ENCODE measurements around the gene RCE1.
"Not testable (repeated sequence)": the region's sequence is repeated elsewhere in the genome, so short reads cannot be mapped to it uniquely, and the experiment has no call there.

Gene RCE1, protein sequence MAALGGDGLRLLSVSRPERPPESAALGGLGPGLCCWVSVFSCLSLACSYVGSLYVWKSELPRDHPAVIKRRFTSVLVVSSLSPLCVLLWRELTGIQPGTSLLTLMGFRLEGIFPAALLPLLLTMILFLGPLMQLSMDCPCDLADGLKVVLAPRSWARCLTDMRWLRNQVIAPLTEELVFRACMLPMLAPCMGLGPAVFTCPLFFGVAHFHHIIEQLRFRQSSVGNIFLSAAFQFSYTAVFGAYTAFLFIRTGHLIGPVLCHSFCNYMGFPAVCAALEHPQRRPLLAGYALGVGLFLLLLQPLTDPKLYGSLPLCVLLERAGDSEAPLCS

DNA sequence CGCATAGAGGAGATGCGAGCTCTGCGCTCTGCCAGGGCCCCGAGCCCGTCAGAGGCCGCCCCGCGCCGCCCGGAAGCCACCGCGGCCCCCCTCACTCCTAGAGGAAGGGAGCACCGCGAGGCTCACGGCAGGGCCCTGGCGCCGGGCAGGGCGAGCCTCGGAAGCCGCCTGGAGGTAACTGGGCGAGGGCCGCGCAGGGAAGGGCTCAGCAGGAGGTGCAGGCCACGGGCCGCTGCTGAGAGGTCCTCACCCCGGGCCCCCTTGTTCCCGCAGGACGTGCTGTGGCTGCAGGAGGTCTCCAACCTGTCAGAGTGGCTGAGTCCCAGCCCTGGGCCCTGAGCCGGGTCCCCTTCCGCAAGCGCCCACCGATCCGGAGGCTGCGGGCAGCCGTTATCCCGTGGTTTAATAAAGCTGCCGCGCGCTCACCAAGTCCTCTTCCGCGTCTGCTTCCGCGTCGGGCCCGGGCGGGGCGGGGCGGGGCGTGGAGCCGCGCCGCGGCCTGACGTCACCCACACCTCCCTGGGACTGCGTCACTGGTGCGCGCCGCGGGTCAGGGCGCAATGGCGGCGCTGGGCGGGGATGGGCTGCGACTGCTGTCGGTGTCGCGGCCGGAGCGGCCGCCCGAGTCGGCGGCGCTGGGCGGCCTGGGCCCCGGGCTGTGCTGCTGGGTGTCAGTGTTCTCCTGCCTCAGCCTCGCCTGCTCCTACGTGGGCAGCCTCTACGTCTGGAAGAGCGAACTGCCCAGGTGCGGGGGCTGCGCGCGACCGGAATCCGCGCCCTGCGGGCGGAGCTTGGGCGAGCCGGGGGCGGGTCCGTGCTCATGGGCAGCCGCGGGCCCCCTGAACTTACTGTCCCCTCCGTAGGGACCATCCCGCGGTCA, at the start of gene RCE1:
RCE1 (plus strand) TSS at position 546 of the 880 bp plus-strand sequence; CDS start at position 561, 15 bp downstream.
- DNase-seq, result peak; percentile 75

DNA sequence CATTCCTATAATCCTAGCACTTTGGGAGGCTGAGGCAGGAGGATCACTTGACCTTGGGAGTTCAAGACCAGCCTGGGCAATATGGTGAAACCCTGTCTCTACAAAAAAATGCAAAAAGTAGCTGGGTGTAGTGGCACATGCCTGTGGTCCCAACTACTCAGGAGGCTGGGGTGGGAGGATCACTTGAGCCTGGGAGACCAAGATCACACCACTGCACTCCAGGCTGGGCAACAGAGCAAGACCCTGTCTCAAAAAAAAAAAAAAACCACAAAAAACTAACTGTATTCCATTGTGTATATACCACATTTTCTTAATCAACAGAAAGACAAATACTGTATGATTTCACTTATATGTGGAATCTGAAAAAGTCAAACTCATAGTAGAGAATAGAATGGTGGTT, 43.4 kb upstream of the RCE1 start:
- DNase-seq, result not testable (repeated sequence)

DNA sequence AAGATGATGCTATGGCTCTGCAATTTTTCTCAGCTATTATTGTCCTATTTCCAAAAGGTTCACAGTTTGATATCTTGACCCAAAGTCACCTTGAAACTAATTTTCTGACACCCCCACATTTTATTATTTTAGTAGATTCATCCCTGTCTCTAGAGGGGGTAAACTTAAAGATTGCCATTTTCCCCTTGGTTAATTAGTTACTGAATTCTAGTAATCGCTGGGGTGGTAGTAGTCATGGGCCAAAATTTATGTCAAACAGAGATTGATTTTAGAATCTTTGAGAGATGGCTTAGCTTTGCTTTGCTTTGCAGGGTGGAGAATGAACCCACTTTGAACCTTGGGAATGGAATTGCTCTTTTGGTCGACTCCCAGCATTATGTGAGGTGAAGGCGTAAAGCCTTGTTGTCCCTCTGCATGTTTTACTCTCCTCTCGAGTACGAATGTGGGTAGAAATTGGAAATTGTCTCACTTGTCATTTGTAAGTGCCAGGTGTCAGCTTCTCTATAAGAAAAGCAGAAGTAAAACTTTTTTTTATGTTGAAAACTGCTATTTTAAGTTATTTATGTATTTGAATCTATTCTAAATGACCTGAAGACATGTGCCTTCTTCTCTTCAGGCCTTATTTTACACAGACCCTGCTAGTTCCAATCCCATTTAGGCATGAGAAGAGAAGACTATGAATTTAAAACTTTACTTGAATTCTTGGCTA, 42.4 kb upstream of the RCE1 start:
- DNase-seq, result no peak

DNA sequence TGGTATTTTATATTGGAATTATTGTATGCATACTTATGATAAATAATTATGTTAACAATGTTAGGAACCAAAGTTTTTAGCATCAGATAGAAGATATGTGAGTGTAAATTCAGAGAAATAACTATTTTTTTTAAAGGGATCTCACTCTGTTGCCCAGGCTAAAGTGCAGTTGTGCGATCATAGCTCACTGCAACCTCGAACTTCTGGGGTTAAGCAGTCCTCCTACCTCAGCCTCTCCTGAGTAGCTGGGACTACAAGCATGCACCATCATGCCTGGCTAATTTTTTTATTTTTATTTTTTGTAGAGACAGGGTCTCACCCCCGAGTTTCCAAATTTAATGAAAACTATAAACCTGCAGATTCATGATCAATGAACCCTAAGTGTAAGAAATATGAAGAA, 33.6 kb upstream of the RCE1 start:
- DNase-seq, result no peak

DNA sequence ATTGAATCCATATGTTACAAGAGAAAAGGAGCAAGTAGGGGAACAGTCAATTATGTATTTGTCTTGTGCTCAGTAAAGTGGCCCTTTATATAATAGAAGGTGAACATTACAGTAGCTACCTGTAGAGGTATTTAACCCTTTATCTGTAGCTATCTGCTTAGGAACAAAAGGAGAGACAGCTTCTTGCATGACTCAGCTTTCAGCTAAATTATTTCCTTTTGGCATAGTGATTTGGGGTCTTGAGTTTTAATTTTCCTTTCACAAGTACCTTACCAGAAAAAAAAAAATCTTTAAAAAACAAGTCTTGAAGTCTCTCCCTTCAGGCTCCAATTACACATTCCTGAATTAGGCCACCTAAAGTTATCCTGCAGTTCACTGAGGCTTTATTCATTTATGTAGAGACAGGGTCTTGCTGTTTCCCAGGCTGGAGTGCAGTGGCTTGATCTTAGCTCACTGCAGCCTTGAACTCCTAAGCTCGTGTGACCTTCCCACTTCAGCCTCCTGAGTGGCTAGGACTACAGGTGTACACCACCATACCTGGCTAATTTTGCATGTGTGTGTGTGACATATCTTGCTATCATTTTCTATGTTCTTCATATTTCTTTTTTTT, 32.6 kb upstream of the RCE1 start:
- DNase-seq, result no peak

DNA sequence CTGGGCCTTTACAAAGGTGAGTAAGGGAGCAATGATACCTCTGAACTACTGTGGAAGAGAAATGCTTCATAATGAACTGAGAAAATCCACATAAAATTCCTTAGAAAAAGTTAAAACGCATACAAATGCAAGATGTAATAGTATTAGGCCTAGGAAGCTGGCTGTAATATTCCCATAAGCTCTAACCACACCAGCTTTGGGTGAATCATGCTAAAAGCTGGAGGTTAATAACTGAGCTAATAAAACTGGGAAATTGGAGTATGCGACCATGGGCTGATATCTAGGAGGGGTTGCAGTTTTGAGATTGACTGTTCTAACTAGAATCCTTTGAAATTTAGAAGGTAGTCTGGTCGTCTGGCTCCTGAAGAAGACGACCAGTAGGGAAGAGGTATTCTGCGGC, 28.6 kb upstream of the RCE1 start:
- no peak for DNase-seq

DNA sequence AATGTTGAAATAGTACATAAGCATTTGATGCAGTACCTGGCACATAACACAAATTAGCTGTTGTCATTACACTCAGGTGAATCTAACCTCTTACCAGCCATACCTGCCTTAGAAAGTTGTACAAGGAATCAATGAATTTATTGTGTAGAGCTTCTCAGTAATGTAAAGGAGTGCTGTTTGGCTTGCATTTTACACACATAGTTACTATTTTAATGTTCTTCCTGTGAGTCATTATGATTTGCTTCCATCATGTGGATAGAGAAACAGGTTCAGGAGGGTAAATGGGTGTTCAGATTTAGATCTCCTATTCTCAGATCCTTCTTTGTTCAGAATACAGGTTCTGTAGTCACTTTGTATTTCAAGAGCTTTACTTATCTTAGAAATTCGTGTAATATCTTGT, 27.6 kb upstream of the RCE1 start:
- DNase-seq, result no peak

DNA sequence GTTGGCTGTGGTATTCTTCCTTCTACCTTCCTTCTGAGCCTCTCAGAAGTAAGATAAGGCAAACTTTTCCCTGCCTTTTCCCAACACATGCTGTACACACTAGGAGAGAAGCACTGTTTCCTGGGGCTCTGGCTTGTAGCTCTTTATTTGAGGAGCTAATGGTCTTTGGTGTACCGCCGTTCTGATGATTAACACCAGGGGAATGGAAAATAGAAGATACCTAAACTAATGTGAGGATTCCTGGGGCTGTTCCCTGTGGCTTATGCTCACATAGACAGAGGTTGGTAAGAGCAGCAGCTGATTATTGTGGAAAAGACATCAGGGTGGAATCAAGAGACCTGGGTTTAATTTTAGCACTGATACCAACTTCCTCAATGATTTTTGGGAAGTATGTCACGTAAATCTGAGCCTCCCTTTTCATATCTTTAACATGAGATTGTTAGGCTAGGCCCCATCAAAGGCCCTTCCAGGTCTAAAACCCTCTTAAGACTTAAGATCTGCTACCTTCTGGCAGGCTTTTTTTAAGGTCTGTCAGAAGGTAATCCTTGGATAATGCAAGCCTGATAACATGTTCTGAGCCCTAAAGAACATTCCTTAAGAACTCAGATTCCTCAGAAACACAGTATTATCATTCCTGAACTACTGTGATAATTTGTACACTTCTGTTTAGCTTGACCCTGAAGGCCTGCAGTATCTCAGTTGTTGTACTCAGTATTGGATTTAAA, 24.8 kb upstream of the RCE1 start:
- DNase-seq, result no peak

DNA sequence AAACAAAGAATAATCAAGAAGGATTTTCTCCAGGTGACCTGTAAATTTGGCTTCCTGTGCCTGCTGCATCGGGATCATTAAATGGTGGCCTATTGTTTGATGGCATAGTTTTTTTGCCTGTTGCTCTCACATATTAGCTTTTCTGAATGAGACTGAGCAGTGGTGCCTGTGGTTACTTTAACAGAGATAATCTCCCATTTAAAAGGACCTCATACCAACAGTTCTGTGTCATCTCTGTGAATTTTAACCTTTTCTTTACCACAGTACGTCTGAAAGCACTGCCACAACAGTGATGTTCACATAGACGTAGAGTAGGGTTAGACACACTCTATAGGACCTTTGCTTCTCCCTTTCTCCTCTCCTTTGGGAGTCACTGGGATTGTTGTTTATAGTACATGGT, 22.9 kb upstream of the RCE1 start:
- DNase-seq, result no peak

DNA sequence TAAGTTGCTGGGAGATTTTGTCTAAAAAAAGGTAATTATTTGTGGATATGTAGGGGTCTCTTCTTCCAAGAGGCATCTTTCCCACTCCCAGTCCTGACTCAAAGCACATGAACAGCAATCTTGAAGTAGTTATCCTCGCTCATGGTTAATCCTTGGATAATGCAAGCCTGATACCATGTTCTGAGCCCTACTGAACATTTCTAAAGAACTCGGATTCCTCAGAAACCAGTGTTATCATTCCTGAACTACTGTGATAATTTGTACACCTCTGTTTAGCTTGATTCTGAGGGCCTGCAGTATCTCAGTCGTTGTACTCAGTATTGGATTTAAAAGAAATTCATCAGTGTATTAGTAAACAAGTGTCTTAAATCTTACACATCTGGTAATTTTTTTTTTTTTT, 22.3 kb upstream of the RCE1 start:
- no peak for DNase-seq

DNA sequence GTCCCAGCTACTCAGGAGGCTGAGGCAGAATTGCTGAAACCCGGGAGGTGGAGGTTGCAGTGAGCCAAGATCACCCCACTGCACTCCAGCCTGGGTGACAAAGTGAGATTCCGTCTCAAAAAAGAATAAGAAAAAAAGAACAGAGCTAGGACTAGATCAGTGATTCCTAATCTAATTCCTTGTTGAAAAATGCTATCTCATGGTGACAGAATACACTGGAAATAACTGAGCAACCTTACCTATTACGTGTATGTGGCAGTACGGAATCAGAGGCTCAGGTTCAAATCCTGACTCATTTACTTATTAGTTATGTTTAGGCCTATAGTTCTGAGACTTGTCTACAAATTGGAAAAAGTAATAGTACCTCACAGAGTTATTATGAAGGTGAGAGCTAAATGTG, 19.5 kb upstream of the RCE1 start:
- DNase-seq, result no peak

DNA sequence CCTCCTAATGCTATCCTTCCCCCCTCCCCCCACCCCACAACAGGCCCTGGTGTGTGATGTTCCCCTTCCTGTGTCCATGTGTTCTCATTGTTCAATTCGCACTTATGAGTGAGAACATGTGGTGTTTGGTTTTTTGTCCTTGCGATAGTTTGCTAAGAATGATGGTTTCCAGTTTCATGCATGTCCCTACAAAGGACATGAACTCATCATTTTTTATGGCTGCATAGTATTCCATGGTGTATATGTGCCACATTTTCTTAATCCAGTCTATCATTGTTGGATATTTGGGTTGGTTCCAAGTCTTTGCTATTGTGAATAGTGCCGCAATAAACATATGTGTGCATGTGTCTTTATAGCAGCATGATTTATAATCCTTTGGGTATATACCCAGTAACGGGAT, 18.7 kb upstream of the RCE1 start:
- not testable (repeated sequence) for DNase-seq

DNA sequence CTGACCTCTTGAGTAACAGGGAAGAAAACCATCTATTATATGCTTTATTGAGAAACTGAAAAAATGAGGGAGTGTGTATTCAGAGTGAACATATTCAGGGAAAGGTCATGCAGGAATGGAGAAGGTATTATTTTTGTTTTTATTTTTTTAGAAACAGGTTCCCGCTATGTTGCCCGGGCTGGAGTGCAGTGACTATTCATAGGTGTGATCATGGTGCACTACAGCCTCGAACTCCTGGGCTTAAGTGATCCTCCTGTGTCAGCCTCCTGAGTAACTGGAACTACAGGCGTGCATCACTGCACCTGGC, 8.7 kb upstream of the RCE1 start:
- DNase-seq, result no peak

DNA sequence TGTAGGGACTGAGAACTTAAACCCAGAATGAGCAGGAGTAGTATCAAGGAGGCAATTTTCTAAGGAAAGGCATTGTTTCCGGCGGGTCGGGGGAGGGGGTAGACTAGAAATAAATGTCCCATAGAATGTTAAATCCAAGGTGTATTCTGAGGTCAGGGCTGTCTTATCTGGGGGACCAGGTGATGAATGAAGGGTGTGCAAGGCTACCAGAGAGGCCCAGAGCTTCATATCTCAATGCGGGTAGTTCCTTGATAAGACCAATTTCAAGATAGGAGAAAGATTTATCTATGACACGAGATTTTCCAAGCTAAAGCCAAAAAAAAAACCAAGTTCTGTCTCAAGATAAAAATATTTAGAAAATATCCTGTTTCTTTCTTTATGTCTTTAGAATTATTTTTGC, 8.3 kb upstream of the RCE1 start:
- no peak for DNase-seq

DNA sequence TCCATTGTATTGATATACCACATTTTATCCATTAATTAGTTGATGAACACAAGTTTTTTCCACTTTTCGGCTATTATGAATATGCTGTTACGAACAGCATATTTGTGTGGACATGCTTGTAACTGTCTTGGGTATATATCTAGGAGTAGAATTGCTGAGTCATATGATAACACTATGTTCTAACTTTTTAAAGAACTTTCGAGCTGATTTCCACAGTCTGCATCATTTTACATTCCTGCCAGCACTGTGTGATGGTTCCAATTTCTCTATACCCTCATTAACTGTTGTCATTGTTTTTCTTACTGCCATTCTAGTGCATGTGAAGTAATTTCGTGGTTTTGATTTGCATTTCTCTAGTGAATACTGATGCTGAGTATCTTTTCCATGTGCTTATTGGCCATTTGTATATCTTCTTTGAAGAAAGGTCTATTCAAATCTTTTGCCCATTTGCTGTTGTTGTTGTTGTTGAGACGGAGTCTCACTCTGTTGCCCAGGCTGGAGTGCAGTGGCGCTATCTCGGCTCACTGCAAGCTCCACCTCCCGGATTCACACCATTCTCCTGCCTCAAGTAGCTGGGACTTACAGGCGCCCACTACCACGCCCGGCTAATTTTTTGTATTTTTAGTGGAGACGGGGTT, 7.4 kb upstream of the RCE1 start:
- DNase-seq, result no peak

DNA sequence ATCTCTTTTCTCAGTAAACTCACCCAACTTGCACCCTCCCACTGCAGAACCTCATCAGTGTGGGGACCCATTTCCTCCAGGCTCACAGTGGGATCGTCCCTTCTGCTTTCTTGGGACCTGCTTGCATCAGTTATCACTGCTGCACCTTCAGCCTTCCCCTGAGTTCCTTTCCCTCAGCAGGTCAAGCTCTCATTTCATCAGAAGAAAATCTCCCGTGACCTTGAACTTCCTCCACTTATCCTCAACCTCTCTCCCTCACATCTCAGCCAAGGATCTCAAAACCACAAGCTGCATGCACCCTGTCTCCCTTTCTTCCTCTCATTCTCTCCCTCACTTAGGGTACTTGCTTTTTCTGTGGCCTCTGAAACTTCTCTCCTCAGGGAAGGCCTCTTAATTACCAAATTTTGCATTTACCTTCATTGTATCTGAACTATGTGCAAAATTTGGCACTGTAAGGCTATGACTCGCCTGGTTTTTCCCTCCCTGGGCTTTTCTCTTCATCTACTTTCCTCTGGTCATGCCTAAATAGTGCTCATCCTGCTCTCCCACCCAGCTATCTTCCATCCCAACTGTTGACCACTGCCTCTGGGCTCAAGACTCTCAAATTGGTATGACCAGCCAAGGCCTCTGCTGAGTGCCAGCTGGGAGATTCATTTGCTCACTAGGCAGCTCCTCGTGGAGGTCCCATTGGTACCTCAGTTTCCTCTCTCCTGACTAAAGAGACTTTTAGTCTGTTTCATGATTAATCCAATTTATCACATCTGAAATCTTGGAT, 2.7 kb upstream of the RCE1 start:
- DNase-seq, result no peak

DNA sequence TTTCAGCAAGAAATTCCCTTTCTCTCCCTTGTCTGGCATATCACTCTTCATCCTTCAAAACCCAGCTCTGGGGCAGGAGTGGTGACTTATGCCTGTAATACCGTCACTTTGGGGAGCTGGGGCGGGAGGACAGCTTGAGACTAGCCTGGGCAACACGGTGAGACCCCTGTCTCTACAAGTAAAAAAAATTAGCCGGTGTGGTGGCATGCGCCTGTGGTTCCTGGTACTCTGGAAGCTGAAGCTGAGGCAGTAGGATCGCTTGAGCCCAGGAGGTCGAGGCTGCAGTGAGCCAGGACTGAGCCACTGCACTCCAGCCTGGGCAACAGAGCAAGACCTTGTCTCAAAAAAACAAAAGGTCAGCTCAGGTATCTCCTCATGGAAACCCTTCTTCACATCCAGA, 1.4 kb upstream of the RCE1 start:
- DNase-seq, result no peak

DNA sequence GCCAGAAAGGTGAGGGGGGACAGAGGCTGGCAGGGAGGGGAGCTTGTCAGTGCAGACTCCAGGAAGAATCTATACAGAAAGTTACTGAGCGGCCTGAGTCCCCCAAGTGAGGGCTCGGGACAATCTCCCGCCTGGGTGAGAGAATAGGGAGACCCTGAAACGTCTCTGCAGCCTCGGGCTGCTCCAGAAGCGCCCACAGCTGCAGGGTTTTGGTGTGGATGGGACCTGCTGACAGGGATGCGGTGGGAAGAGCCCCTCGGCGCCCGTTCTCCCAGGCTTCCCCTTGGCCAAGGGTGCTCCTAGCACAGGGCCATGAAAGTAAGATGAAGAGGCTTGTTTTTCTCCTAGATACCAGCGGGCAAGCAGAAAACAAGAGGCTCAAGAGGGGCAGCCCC, 743 bp upstream of the RCE1 start:
- no peak for DNase-seq

DNA sequence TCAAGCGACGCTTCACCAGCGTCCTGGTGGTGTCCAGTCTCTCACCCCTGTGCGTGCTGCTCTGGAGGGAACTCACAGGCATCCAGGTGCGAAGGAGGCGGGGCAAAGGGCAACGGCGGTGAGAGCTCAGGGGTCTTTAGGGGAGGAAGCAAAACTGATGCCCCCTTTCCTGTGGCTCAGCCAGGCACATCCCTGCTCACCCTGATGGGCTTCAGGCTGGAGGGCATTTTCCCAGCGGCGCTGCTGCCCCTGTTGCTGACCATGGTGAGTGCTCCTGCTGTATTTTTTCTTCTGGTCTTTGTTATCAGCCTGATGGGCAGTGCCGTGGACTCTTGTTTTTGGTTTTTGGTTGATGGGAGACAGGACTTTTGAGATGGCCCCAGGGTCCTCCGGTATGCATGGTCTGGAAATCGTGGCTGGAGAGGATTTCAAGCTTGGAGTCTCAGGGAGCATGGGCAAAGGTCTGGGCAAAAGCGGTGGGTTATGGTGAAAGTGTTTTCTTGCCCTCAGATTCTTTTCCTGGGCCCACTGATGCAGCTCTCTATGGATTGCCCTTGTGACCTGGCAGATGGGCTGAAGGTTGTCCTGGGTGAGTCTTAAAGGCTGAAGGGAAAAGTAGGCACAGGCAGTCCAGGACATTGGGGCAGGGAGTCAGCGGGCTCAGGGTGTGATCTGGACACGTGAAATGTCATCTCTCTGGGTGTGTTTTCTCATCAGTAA, 695 bp downstream of the RCE1 start:
- no peak for DNase-seq

DNA sequence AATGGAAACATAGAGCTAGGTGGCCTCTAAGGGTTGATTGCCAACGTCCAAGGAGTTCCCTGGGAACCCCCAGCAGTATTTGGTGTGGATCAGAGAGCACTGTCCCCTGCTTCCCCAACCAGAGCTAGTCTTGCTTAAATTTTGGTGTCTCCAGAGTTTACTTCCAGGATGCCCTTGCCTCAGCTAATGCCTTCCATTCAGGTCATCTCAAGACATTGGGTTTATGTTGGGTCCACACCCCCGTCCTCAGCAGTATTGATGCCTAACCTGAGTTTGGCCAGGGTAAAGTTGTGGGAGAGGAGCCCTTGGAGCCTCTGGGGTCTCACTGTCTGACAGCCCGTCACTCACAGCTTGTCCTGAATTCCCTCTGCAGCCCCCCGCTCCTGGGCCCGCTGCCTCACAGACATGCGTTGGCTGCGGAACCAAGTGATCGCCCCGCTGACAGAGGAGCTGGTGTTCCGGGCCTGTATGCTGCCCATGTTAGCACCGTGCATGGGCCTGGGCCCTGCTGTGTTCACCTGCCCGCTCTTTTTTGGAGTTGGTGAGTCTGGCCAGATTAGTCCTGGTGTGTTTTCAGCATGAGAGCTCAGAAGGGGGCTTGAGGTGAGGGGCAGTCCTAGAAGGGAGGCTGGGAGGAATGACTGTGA, 1.4 kb downstream of the RCE1 start:
- no peak for DNase-seq

All from NCI-H526 treated with DMSO at 0.1 percent for 48 hours (cell line).